Tibial nerve (tissue), 4 donors: Measurements from ENCODE around the gene PDCL3. TPM values are rescaled to one million over a fixed set of nuclear protein-coding genes. Genes with fewer than 3 reads are reported as not detected.

Source experiments
- DNase-seq, 2 donors: peaks; one replicate each; pipeline ENCODE4 v3.0.0-alpha.2; 2019; ENCODE audit warnings: low spot score in 2 of 2
- H3K27ac ChIP-seq, 4 donors: fragments of 200-600 bp; sonication (generic) in 3 of 4; one replicate each; pipeline ENCODE4 v1.5.1; 2017 to 2019; ENCODE audit warnings: mild to moderate bottlenecking in 1 of 4
- H3K27me3 ChIP-seq, 2 donors: fragments of 200-600 bp; sonication (generic) in 1 of 2; one replicate each; pipeline versions ENCODE4 v1.5.1 to v1.6.0; 2017 to 2019
- H3K36me3 ChIP-seq, 3 donors: fragments of 200-600 bp; sonication (generic); one replicate each; pipeline ENCODE4 v1.5.1; 2018 to 2019
- H3K4me1 ChIP-seq, 4 donors: fragments of 200-600 bp; sonication (generic) in 3 of 4; one replicate each; pipeline ENCODE4 v1.5.1; 2017 to 2019
- H3K4me3 ChIP-seq, 4 donors: fragments of 200-600 bp; sonication (generic) in 3 of 4; one replicate each; pipeline ENCODE4 v1.5.1; 2017 to 2019; ENCODE audit warnings: mild to moderate bottlenecking in 1 of 4, moderate library complexity in 1 of 4
- H3K9me3 ChIP-seq, 4 donors: fragments of 200-600 bp; sonication (generic) in 3 of 4; one replicate each; pipeline ENCODE4 v1.5.1; 2017 to 2019
- CTCF ChIP-seq, 5 experiments: fragments of 200-600 bp in 3 of 5; fragments of 450-650 bp in 2 of 5; sonication (generic) in 3 of 5; IDR thresholded peaks; one replicate each; pipeline ENCODE4 v1.5.1; 2016 to 2019; ENCODE audit warnings: antibody characterized with exemption in 5 of 5, mild to moderate bottlenecking in 3 of 5, moderate library complexity in 2 of 5
- EP300 ChIP-seq, 2 donors: sonication (generic); formaldehyde crosslinking; IDR thresholded peaks; one replicate each; pipeline ENCODE4 v1.6.1; 2017; ENCODE audit warnings: antibody characterized with exemption in 2 of 2, mild to moderate bottlenecking in 1 of 2
- POLR2A ChIP-seq, 2 donors: fragments of 450-650 bp; IDR thresholded peaks; one replicate each; pipeline ENCODE4 v1.6.1; 2017; ENCODE audit warnings: antibody characterized with exemption in 2 of 2, mild to moderate bottlenecking in 2 of 2, moderate library complexity in 2 of 2
- WGBS, 2 donors: methylation state at CpG; one replicate each; pipeline ENCODE4 v1.1.5; 2018; 5-methylcytosine and 5-hydroxymethylcytosine counted together
- small RNA-seq: library from RNA; depleted of rRNA; stranded (forward); fragments of <200 nt; gene quantifications from one replicate; pipeline ENCODE3, GENCODE V24; 2016
- total RNA-seq, 4 donors: library from RNA; depleted of rRNA; stranded (reverse); fragments of >200 nt; gene quantifications; one replicate each; pipeline ENCODE4 v1.1.0, GENCODE V29; 2016

The PDCL3 gene
- total RNA-seq, 4 donors from 2014 or later = 7.1 to 12.1 (median 8.4) TPM

GRCh38 chr2:100621371-100621951 lies 58.7 kb downstream of the PDCL3 start:
- H3K4me1 ChIP-seq = no peaks in the 10 kb centered on the region
- H3K27me3 ChIP-seq = no peaks in the 10 kb centered on the region
- TF ChIP-seq POLR2A (IDR thresholded peaks at IDR 0.05) (no peak), EP300 (IDR thresholded peaks at IDR 0.05) (no peak), CTCF (IDR thresholded peaks at IDR 0.05) (no peak)
- H3K36me3 ChIP-seq = no peaks in the 10 kb centered on the region
- no peak for DNase-seq
- no peak overlapping the region for H3K27ac ChIP-seq
- H3K4me3 ChIP-seq = no peak overlapping the region
- H3K9me3 ChIP-seq = no peaks in the 10 kb centered on the region
- 89 to 95% methylated on average over 8 of the region's 8 CpGs for WGBS, 2 donors

GRCh38 chr2:100623033-100623715 lies 60.4 kb downstream of the PDCL3 start:
- Histone ChIP-seq H3K9me3 (no peaks in the 10 kb centered on the region), H3K36me3 (no peaks in the 10 kb centered on the region), H3K27me3 (no peaks in the 10 kb centered on the region), H3K4me3 (no peak overlapping the region), H3K4me1 (no peaks in the 10 kb centered on the region), H3K27ac (no peak overlapping the region)
- 90 to 94% methylated on average over 7 to 8 of the region's 8 CpGs for WGBS, 2 donors
- DNase-seq = no peak
- no peak for TF ChIP-seq POLR2A (IDR thresholded peaks at IDR 0.05)
- TF ChIP-seq EP300 (IDR thresholded peaks at IDR 0.05) = no peak

DNA sequence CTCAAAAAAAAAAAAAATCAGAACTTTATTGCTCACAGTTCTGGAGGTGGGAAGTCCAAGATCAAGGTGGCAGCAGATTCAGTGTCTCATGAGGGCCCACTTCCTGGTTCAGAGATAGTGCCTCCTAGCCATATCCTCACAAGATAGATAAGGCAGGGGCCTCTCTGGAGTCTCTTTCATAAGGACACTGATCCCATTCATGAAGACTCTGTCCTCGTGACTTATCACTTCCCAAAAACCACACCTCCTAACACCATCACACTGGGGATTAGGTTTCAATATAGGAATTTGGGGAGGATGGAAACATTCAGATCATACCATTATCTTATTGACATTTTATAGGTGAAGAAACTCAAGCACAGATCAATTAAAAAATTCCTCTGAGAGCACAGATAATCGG lies 61.1 kb downstream of the PDCL3 start:
- no peaks in the 10 kb centered on the region for H3K36me3 ChIP-seq
- no peaks in the 10 kb centered on the region for H3K27me3 ChIP-seq
- H3K27ac ChIP-seq = no peak overlapping the region
- no peak overlapping the region for H3K4me3 ChIP-seq
- DNase-seq = no peak
- no peaks in the 10 kb centered on the region for H3K9me3 ChIP-seq
- WGBS, 2 donors = 69 to 73% methylated on average over 2 of the region's 2 CpGs
- TF ChIP-seq CTCF (IDR thresholded peaks at IDR 0.05) = no peak
- no peak for TF ChIP-seq POLR2A (IDR thresholded peaks at IDR 0.05)
- no peak for TF ChIP-seq EP300 (IDR thresholded peaks at IDR 0.05)
- no peaks in the 10 kb centered on the region for H3K4me1 ChIP-seq

GRCh38 chr2:100624536-100624935 lies 61.7 kb downstream of the PDCL3 start:
- TF ChIP-seq POLR2A (IDR thresholded peaks at IDR 0.05) = no peak
- TF ChIP-seq EP300 (IDR thresholded peaks at IDR 0.05) = no peak
- no peak for TF ChIP-seq CTCF (IDR thresholded peaks at IDR 0.05)
- Histone ChIP-seq H3K4me3 (no peak overlapping the region), H3K27ac (no peak overlapping the region), H3K27me3 (no peaks in the 10 kb centered on the region), H3K4me1 (no peaks in the 10 kb centered on the region), H3K36me3 (no peaks in the 10 kb centered on the region), H3K9me3 (no peaks in the 10 kb centered on the region)
- no peak for DNase-seq
- 86 to 90% methylated on average over 4 of the region's 4 CpGs for WGBS, 2 donors

GRCh38 chr2:100625717-100626116 lies 62.9 kb downstream of the PDCL3 start:
- no peaks in the 10 kb centered on the region for H3K36me3 ChIP-seq
- no peak overlapping the region for H3K27ac ChIP-seq
- H3K9me3 ChIP-seq = no peaks in the 10 kb centered on the region
- TF ChIP-seq POLR2A (IDR thresholded peaks at IDR 0.05) = no peak
- no peak for TF ChIP-seq CTCF (IDR thresholded peaks at IDR 0.05)
- no peak for TF ChIP-seq EP300 (IDR thresholded peaks at IDR 0.05)
- 41 to 51% methylated on average over 6 of the region's 6 CpGs for WGBS, 2 donors
- H3K4me3 ChIP-seq = no peak overlapping the region
- DNase-seq = no peak
- no peaks in the 10 kb centered on the region for H3K27me3 ChIP-seq
- H3K4me1 ChIP-seq = no peaks in the 10 kb centered on the region

Small RNAs within 50 kb of the gene (small RNA-seq; reads per million reads assigned to genes)
- gene HMGN2P22 = not detected

Other genes with a start within 250 kb of the PDCL3 start
- gene LONRF2, start 240.5 kb upstream of the PDCL3 start, total RNA-seq = 10 to 100 TPM; 10.5 to 13.1 (median 12.1) TPM
- gene CHST10, start 145.3 kb upstream of the PDCL3 start, total RNA-seq = 10 to 100 TPM in 3 of 4 donors, 1 to 10 TPM in 1; 9.4 to 17.1 (median 13.0) TPM
- not detected for gene NMS, start 92.5 kb upstream of the PDCL3 start, total RNA-seq